Hepatocyte (in vitro differentiated cells): ENCODE measurements around the gene PRKAA2. TPM values are rescaled to one million over a fixed set of nuclear protein-coding genes. Genes with fewer than 3 reads are reported as not detected.

Source experiments
- DNase-seq: peaks from one replicate; pipeline ENCODE4 v3.0.0-alpha.2; 2016; ENCODE audit warnings: low spot score
- H2AFZ ChIP-seq: fragments of 200-600 bp; sonication (generic); 2 replicates; pipeline ENCODE4 v1.6.0; 2016; ENCODE audit warnings: antibody characterized with exemption, mild to moderate bottlenecking
- H3K27ac ChIP-seq: fragments of 200-600 bp; sonication (generic); 2 replicates; pipeline ENCODE4 v1.5.1; 2016; ENCODE audit warnings: mild to moderate bottlenecking
- H3K27me3 ChIP-seq: fragments of 200-600 bp; sonication (generic); 2 replicates; pipeline ENCODE4 v1.6.1; 2016
- H3K36me3 ChIP-seq: fragments of 200-600 bp; sonication (generic); replicated peaks from 2 replicates; pipeline ENCODE4 v1.5.1; 2016; ENCODE audit warnings: low read depth; ENCODE audit not compliant: insufficient read depth
- H3K4me1 ChIP-seq: fragments of 200-600 bp; sonication (generic); 2 replicates; pipeline ENCODE4 v1.5.1; 2016; ENCODE audit warnings: mild to moderate bottlenecking, moderate library complexity; ENCODE audit not compliant: insufficient read depth
- H3K4me2 ChIP-seq: fragments of 200-600 bp; sonication (generic); 2 replicates; pipeline ENCODE4 v1.6.0; 2016
- H3K4me3 ChIP-seq: fragments of 200-600 bp; sonication (generic); 2 replicates; pipeline ENCODE4 v1.5.1; 2016; ENCODE audit warnings: mild to moderate bottlenecking
- H3K79me2 ChIP-seq: fragments of 200-600 bp; sonication (generic); 2 replicates; pipeline ENCODE4 v1.6.0; 2017; ENCODE audit warnings: mild to moderate bottlenecking
- H3K9me2 ChIP-seq: fragments of 200-600 bp; sonication (generic); replicated peaks from 2 replicates; pipeline ENCODE4 v1.6.0; 2017; ENCODE audit warnings: mild to moderate bottlenecking; ENCODE audit not compliant: insufficient read depth
- H3K9me3 ChIP-seq: fragments of 200-600 bp; sonication (generic); 2 replicates; pipeline ENCODE4 v1.5.1; 2016; ENCODE audit warnings: low read depth, mild to moderate bottlenecking
- H4K20me1 ChIP-seq: fragments of 200-600 bp; sonication (generic); 2 replicates; pipeline ENCODE4 v1.6.0; 2016; ENCODE audit warnings: mild to moderate bottlenecking; ENCODE audit not compliant: insufficient read depth, poor library complexity, severe bottlenecking
- CTCF ChIP-seq: fragments of 200-600 bp; sonication (generic); IDR thresholded peaks from 2 replicates; pipeline ENCODE4 v1.5.1; 2016; ENCODE audit warnings: antibody characterized with exemption, mild to moderate bottlenecking; ENCODE audit not compliant: poor library complexity
- EZH2 ChIP-seq: fragments of 200-600 bp; sonication (generic); IDR thresholded peaks from 2 replicates; pipeline ENCODE4 v1.6.1; 2016; ENCODE audit warnings: antibody characterized with exemption, mild to moderate bottlenecking, borderline replicate concordance
- EZH2phosphoT487 ChIP-seq: fragments of 200-600 bp; sonication (generic); IDR thresholded peaks from one replicate; pipeline ENCODE4 v1.6.1; 2018; ENCODE audit warnings: antibody characterized with exemption, mild to moderate bottlenecking, low read depth, moderate library complexity; ENCODE audit not compliant: unreplicated experiment, severe bottlenecking
- WGBS: methylation state at CpG from one replicate; pipeline ENCODE4 v1.1.6; 2016; ENCODE audit warnings: low lambda C conversion rate; ENCODE audit errors: missing lambda C conversion rate; 5-methylcytosine and 5-hydroxymethylcytosine counted together
- polyA plus RNA-seq: library from polyadenylated mRNA; unstranded; fragments of >200 nt; fragmentation: Nextera tagmentation; extraction: Ambion mirVana; gene quantifications from 2 replicates; pipeline ENCODE4 v1.2.1, GENCODE V29; 2016
- total RNA-seq: library from RNA; depleted of rRNA; stranded (reverse); fragments of >200 nt; gene quantifications from 2 replicates; pipeline ENCODE4 v1.2.3, GENCODE V29; 2014

The PRKAA2 gene
- total and polyA plus RNA-seq, 2 experiments from 2014 or later, result 1.8 to 7.7 TPM

- H3K27me3 ChIP-seq, result no peaks in the 10 kb centered on the region
- no peaks in the 10 kb centered on the region for H3K9me2 ChIP-seq
- H3K4me3 ChIP-seq, result no peak overlapping the region
- 79% methylated on average over 1 of the region's 1 CpG for WGBS
- no peak for TF ChIP-seq EZH2phosphoT487
- TF ChIP-seq EZH2, result no peak
- no peak for TF ChIP-seq CTCF
- H3K4me1 ChIP-seq, result no peaks in the 10 kb centered on the region
- no peak overlapping the region for H3K27ac ChIP-seq
- H3K4me2 ChIP-seq, result no peak overlapping the region
- no peaks in the 10 kb centered on the region for H3K36me3 ChIP-seq
- H4K20me1 ChIP-seq, result no peaks in the 10 kb centered on the region
- no peaks in the 10 kb centered on the region for H3K79me2 ChIP-seq
- H2AFZ ChIP-seq, result no peak overlapping the region
- H3K9me3 ChIP-seq, result no peaks in the 10 kb centered on the region
- no peak for DNase-seq
Observed at GRCh38 chr1:56638248-56638647, 6.9 kb upstream of the PRKAA2 start.

- Histone ChIP-seq H2AFZ (no peak overlapping the region), H3K4me1 (no peaks in the 10 kb centered on the region), H3K4me2 (no peak overlapping the region), H3K4me3 (no peak overlapping the region), H3K27me3 (no peaks in the 10 kb centered on the region), H3K36me3 (no peaks in the 10 kb centered on the region), H4K20me1 (no peaks in the 10 kb centered on the region), H3K79me2 (no peaks in the 10 kb centered on the region), H3K9me3 (no peaks in the 10 kb centered on the region), H3K27ac (no peak overlapping the region), H3K9me2 (no peaks in the 10 kb centered on the region)
- TF ChIP-seq EZH2 (no peak), EZH2phosphoT487 (no peak), CTCF (no peak)
- WGBS, result 27% methylated on average over 2 of the region's 2 CpGs
- DNase-seq, result no peak
Observed at GRCh38 chr1:56639211-56639610, 5.9 kb upstream of the PRKAA2 start.

GRCh38 chr1:56643661-56644060 is 1.5 kb upstream of the PRKAA2 start:
- Histone ChIP-seq H3K9me2 (no peaks in the 10 kb centered on the region), H3K36me3 (no peaks in the 10 kb centered on the region), H3K79me2 (peaks cover 13% of the 10 kb centered on the region), H3K9me3 (no peaks in the 10 kb centered on the region), H4K20me1 (no peaks in the 10 kb centered on the region), H3K27ac (no peak overlapping the region), H3K4me3 (no peak overlapping the region), H3K4me2 (peak overlapping the region; percentile 95), H3K4me1 (no peaks in the 10 kb centered on the region), H2AFZ (no peak overlapping the region), H3K27me3 (no peaks in the 10 kb centered on the region)
- TF ChIP-seq EZH2, result no peak
- no peak for TF ChIP-seq EZH2phosphoT487
- TF ChIP-seq CTCF, result no peak
- no peak for DNase-seq
